ENCODE measurements around the gene NCAPH2. TPM values are rescaled to one million over a fixed set of nuclear protein-coding genes. Genes with fewer than 3 reads are reported as not detected.
A peak's percentile ranks its signal among the peaks of the same experiment; 100 is the strongest.

Gene NCAPH2
- total and polyA plus RNA-seq, 2 of the 13 experiments (the other 11 are each of a cell fraction or from before 2014, with no cell fraction given): 28.1 to 64.4 TPM

- TF ChIP-seq ZNF556 (CRISPR knock-in tag; IDR thresholded peaks at IDR 0.05; ENCODE audit: borderline replicate concordance) (no peak), FOXA1 (IDR thresholded peaks at IDR 0.05) (no peak), FOXA1 (CRISPR knock-in tag; IDR thresholded peaks at IDR 0.05) (no peak), ZBTB4 (CRISPR knock-in tag; IDR thresholded peaks at IDR 0.05; ENCODE audit: borderline replicate concordance) (no peak), NCOR1 (IDR thresholded peaks at IDR 0.05; ENCODE audit: borderline replicate concordance, low read length) (no peak), SMC3 (IDR thresholded peaks at IDR 0.05; ENCODE audit: low read length) (no peak), RAD21 (CRISPR knock-in tag; IDR thresholded peaks at IDR 0.05) (peak; percentile 46; the same call in 1 of the 2 replicates), MLXIP (CRISPR knock-in tag; IDR thresholded peaks at IDR 0.05; ENCODE audit: borderline replicate concordance) (no peak), SMAD9 (CRISPR knock-in tag; IDR thresholded peaks at IDR 0.05) (no peak), ZNF451 (CRISPR knock-in tag; IDR thresholded peaks at IDR 0.05) (no peak), KAT7 (CRISPR knock-in tag; IDR thresholded peaks at IDR 0.05; ENCODE audit: borderline replicate concordance) (no peak; the same call in 1 of the 2 replicates), KDM6A (CRISPR knock-in tag; IDR thresholded peaks at IDR 0.05; ENCODE audit: low read depth) (no peak)
- TF ChIP-seq, protein P1, sequence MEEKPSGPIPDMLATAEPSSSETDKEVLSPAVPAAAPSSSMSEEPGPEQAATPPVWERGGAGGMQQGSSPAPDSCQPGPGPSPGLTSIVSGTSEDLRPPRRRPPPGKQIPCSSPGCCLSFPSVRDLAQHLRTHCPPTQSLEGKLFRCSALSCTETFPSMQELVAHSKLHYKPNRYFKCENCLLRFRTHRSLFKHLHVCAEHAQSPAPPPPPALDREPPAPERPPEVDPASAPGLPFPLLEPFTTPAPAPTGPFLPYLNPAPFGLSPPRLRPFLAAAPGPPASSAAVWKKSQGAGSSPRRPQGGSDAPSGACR (CRISPR knock-in tag; IDR thresholded peaks at IDR 0.05): no peak
- TF ChIP-seq, protein P2, sequence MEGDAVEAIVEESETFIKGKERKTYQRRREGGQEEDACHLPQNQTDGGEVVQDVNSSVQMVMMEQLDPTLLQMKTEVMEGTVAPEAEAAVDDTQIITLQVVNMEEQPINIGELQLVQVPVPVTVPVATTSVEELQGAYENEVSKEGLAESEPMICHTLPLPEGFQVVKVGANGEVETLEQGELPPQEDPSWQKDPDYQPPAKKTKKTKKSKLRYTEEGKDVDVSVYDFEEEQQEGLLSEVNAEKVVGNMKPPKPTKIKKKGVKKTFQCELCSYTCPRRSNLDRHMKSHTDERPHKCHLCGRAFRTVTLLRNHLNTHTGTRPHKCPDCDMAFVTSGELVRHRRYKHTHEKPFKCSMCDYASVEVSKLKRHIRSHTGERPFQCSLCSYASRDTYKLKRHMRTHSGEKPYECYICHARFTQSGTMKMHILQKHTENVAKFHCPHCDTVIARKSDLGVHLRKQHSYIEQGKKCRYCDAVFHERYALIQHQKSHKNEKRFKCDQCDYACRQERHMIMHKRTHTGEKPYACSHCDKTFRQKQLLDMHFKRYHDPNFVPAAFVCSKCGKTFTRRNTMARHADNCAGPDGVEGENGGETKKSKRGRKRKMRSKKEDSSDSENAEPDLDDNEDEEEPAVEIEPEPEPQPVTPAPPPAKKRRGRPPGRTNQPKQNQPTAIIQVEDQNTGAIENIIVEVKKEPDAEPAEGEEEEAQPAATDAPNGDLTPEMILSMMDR (CRISPR knock-in tag; IDR thresholded peaks at IDR 0.05): peak; percentile 46
- TF ChIP-seq, protein P3, sequence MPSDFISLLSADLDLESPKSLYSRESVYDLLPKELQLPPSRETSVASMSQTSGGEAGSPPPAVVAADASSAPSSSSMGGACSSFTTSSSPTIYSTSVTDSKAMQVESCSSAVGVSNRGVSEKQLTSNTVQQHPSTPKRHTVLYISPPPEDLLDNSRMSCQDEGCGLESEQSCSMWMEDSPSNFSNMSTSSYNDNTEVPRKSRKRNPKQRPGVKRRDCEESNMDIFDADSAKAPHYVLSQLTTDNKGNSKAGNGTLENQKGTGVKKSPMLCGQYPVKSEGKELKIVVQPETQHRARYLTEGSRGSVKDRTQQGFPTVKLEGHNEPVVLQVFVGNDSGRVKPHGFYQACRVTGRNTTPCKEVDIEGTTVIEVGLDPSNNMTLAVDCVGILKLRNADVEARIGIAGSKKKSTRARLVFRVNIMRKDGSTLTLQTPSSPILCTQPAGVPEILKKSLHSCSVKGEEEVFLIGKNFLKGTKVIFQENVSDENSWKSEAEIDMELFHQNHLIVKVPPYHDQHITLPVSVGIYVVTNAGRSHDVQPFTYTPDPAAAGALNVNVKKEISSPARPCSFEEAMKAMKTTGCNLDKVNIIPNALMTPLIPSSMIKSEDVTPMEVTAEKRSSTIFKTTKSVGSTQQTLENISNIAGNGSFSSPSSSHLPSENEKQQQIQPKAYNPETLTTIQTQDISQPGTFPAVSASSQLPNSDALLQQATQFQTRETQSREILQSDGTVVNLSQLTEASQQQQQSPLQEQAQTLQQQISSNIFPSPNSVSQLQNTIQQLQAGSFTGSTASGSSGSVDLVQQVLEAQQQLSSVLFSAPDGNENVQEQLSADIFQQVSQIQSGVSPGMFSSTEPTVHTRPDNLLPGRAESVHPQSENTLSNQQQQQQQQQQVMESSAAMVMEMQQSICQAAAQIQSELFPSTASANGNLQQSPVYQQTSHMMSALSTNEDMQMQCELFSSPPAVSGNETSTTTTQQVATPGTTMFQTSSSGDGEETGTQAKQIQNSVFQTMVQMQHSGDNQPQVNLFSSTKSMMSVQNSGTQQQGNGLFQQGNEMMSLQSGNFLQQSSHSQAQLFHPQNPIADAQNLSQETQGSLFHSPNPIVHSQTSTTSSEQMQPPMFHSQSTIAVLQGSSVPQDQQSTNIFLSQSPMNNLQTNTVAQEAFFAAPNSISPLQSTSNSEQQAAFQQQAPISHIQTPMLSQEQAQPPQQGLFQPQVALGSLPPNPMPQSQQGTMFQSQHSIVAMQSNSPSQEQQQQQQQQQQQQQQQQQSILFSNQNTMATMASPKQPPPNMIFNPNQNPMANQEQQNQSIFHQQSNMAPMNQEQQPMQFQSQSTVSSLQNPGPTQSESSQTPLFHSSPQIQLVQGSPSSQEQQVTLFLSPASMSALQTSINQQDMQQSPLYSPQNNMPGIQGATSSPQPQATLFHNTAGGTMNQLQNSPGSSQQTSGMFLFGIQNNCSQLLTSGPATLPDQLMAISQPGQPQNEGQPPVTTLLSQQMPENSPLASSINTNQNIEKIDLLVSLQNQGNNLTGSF (CRISPR knock-in tag; IDR thresholded peaks at IDR 0.05): no peak
Measured at GRCh38 chr22:50526108-50526833, 18.2 kb downstream of the NCAPH2 start (continued).

Measured in HepG2 (cell line).